Memory B cell (primary cell): Measurements from ENCODE around the gene MRAS.

Source experiments
- ATAC-seq: fragments of 150-1000 bp; cut with Tn5 transposase; 2 replicates; pipeline ENCODE4 v1.10.0; 2021; ENCODE audit warnings: low read depth, mild to moderate bottlenecking, moderate library complexity
- DNase-seq, 2 donors: peaks; one replicate each; pipeline ENCODE4 v3.0.0; 2022; ENCODE audit warnings: low spot score in 2 of 2
- H3K27ac Mint-ChIP-seq: one replicate; pipeline ENCODE4 v1.8.0; 2022; ENCODE audit warnings: mild to moderate bottlenecking, moderate library complexity, mixed read lengths
- H3K27me3 Mint-ChIP-seq: one replicate; pipeline ENCODE4 v1.8.0; 2022; ENCODE audit warnings: mixed read lengths
- H3K36me3 Mint-ChIP-seq: one replicate; pipeline ENCODE4 v1.8.0; 2022; ENCODE audit warnings: mild to moderate bottlenecking, mixed read lengths
- H3K4me1 Mint-ChIP-seq: one replicate; pipeline ENCODE4 v1.8.0; 2022; ENCODE audit warnings: mixed read lengths
- H3K4me3 Mint-ChIP-seq: one replicate; pipeline ENCODE4 v1.8.0; 2022; ENCODE audit warnings: mild to moderate bottlenecking, moderate library complexity, mixed read lengths
- H3K9me3 Mint-ChIP-seq: one replicate; pipeline ENCODE4 v1.8.0; 2022; ENCODE audit warnings: mixed read lengths

The MRAS gene

DNA sequence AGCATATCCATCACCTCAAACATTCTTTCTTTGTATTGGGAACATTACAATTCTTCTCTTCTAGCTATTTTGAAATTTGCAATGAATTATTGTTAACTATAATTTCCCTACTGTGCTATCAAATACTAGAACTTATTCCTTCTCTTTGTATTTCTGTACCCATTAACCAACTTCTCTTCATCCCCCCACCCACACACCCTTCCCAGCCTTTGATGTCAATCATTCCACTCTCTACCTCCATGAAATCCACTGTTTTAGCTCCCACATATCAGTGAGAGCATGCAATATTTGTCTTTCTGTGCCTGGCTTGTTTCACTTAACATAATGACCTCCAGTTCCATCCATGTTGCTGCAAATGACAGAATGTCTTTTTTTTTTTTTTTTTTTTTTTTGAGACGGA, 30.6 kb downstream of the MRAS start:
- peaks cover 2% of the 10 kb centered on the region for H3K9me3 Mint-ChIP-seq
- H3K27me3 Mint-ChIP-seq, result peaks cover 41% of the 10 kb centered on the region
- no peak overlapping the region for H3K4me3 Mint-ChIP-seq
- H3K36me3 Mint-ChIP-seq, result peaks cover 3% of the 10 kb centered on the region
- H3K4me1 Mint-ChIP-seq, result no peaks in the 10 kb centered on the region
- DNase-seq, result no peak
- H3K27ac Mint-ChIP-seq, result no peak overlapping the region
- no peak for ATAC-seq

- H3K36me3 Mint-ChIP-seq, result peaks cover 2% of the 10 kb centered on the region
- H3K27me3 Mint-ChIP-seq, result peaks cover 41% of the 10 kb centered on the region
- H3K9me3 Mint-ChIP-seq, result peaks cover 1% of the 10 kb centered on the region
- no peaks in the 10 kb centered on the region for H3K4me1 Mint-ChIP-seq
- no peak overlapping the region for H3K27ac Mint-ChIP-seq
- no peak overlapping the region for H3K4me3 Mint-ChIP-seq
- DNase-seq (no peak), ATAC-seq (no peak)
Measured at GRCh38 chr3:138381413-138381901, 33.1 kb downstream of the MRAS start.

GRCh38 chr3:138381950-138382715, 33.8 kb downstream of the MRAS start:
- Mint-ChIP-seq H3K36me3 (peaks cover 2% of the 10 kb centered on the region), H3K4me1 (no peaks in the 10 kb centered on the region), H3K9me3 (peaks cover 1% of the 10 kb centered on the region), H3K27ac (no peak overlapping the region), H3K27me3 (peaks cover 35% of the 10 kb centered on the region), H3K4me3 (no peak overlapping the region)
- ATAC-seq (no peak), DNase-seq (no peak)

DNA sequence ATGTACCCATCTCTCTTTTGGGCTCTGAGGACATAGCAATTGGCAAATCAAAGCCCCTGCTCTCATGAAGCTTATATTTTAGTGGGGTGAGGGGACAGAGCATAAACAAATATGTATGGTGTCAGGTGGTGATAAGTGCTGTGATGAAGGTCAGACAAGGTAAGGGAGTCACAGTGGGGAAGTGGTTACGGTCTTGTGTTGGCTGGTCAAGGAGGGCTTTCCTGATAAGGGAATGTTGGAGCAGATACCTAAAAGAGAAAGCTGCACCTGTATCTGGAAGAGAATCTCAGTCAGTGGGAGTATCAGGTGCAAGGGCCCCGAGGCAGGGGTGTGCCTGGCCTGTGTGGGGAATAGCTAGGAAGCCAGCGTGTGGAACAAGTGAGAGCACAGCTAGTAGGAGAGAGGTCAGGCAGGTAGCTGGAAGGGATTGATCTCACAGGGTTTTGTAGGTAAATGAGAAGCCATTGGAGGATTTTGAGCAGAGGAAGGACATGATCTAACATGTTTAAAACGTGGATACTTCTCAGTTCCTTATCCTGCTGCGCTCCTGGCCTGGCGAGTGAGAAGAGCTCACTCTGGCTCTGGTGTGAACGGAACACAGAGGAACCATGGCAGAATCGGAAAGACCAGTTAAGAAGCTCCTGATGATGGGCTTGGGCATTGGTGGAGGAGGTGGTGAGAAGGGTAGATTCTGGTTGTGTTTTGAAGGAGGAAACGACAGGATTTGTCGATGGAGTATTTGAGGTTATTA, 35.5 kb downstream of the MRAS start:
- DNase-seq, result no peak
- Mint-ChIP-seq H3K4me1 (no peaks in the 10 kb centered on the region), H3K27ac (no peak overlapping the region)

GRCh38 chr3:138384531-138384930, 36.2 kb downstream of the MRAS start:
- Mint-ChIP-seq H3K4me3 (no peak overlapping the region), H3K27ac (no peak overlapping the region), H3K36me3 (peaks cover 2% of the 10 kb centered on the region), H3K4me1 (no peaks in the 10 kb centered on the region), H3K9me3 (peaks cover 1% of the 10 kb centered on the region), H3K27me3 (peaks cover 33% of the 10 kb centered on the region)
- DNase-seq, result no peak
- ATAC-seq, result no peak

More for the DNA sequence above, 35.5 kb downstream of the MRAS start:
- peaks cover 1% of the 10 kb centered on the region for H3K9me3 Mint-ChIP-seq
- peaks cover 2% of the 10 kb centered on the region for H3K36me3 Mint-ChIP-seq
- no peak overlapping the region for H3K4me3 Mint-ChIP-seq
- H3K27me3 Mint-ChIP-seq, result peaks cover 33% of the 10 kb centered on the region
- no peak for ATAC-seq

DNA sequence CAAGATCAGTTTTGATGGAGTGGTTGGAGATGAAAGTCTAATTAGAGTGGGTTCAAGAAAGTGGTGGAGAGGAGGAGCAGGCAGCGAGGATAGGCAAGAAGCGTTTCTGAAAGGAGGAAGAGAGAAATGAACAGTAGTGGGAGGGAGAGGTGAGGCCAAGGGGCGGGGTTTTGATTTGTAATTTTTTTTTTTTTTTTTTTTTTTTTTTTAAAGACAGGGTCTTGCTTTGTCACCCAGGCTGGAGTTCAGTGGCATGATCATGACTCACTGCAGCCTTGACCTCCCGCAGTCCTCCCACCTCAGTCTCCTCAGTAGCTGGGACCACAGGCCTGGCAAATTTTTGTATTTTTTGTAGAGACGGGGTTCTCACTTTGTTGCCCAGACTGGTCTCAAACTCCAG, 36.6 kb downstream of the MRAS start:
- ATAC-seq, result no peak
- Mint-ChIP-seq H3K36me3 (peaks cover 2% of the 10 kb centered on the region), H3K4me3 (no peak overlapping the region), H3K27me3 (peaks cover 30% of the 10 kb centered on the region), H3K27ac (no peak overlapping the region), H3K9me3 (peaks cover 1% of the 10 kb centered on the region), H3K4me1 (no peaks in the 10 kb centered on the region)
- DNase-seq, result no peak

DNA sequence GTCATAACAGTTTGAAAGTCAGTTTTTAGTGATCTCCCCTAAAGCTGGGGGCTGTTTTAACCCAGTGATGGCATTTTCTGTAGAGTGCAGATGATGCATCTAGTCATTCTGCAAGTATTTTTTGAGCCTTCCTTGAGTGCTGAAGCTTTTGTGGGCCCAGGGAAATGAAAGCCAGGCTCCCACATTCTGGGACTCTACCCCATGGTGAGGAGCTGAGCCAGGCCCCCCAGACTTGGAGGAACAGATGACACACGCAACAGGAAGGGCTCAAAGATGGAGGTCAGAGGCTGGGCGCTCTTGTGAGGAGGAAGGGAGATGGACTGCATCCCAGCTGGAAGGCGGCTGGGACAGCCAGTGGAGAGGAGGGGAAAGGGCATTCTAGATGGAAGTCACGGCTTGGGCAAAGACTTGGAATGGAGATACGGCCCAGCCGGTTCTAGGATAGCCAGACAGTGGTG, 40.8 kb downstream of the MRAS start:
- no peak for ATAC-seq
- Mint-ChIP-seq H3K4me3 (no peak overlapping the region), H3K27me3 (peaks cover 19% of the 10 kb centered on the region), H3K9me3 (peaks cover 1% of the 10 kb centered on the region), H3K36me3 (peaks cover 2% of the 10 kb centered on the region), H3K27ac (no peak overlapping the region), H3K4me1 (no peaks in the 10 kb centered on the region)
- no peak for DNase-seq

DNA sequence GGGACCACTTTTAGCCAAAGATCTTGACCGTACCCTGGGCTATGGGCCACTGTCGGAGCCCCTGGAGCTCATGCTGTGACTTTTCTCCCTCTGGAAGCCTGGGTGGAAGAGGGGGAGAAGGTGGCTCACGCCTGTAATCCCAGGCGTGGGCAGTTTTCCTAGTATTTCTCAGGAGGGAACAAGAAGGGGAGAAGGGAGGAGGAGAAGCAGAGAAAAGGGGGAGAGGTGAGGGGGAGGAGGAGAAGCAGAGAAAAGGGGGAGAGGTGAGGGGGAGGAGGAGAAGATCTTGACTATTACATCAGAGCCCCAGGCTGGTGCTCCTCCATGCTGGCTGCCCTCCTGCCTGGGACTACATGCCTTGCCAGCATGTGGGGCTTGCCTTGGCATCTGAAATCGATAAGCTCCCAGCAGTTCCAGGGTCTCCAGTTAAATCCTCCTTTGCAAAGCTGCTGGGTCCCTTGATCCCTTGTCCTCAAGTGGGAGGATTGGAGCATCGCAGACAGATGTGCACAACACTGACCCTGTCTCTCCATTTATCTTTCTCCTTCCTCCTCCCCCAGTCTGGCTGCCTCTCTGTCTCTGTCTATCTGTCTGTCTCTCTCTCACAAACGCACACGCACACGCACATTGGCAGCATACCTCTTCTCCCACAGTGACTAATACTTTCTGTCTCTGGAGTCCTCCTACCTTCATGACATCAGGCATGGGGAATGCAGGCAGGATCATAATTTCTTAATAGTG, 41.6 kb downstream of the MRAS start:
- ATAC-seq (no peak), DNase-seq (no peak)
- H3K27ac Mint-ChIP-seq, result no peak overlapping the region
- no peaks in the 10 kb centered on the region for H3K4me1 Mint-ChIP-seq
- peaks cover 11% of the 10 kb centered on the region for H3K27me3 Mint-ChIP-seq
- H3K9me3 Mint-ChIP-seq, result no peaks in the 10 kb centered on the region
- no peaks in the 10 kb centered on the region for H3K36me3 Mint-ChIP-seq
- H3K4me3 Mint-ChIP-seq, result no peak overlapping the region

DNA sequence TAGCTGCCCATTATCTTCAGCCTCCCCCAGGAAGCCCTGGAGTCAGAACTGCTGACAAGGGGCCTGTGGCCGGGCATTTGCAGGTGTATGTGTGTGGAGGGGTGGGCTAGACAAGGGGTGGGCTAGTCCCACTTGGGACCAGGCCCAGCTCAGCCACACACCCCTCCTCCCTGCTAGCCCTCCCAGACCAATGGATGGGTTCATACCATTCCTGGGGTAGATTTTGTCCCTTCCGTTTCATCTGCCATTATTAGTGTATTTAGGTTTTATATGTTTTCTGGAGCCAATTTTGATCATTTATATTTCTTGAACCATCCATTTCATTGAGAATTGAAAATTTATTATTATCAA, 42.2 kb downstream of the MRAS start:
- H3K36me3 Mint-ChIP-seq, result no peaks in the 10 kb centered on the region
- H3K4me3 Mint-ChIP-seq, result no peak overlapping the region
- H3K4me1 Mint-ChIP-seq, result no peaks in the 10 kb centered on the region
- H3K9me3 Mint-ChIP-seq, result no peaks in the 10 kb centered on the region
- DNase-seq (no peak), ATAC-seq (no peak)
- H3K27ac Mint-ChIP-seq, result no peak overlapping the region
- peaks cover 14% of the 10 kb centered on the region for H3K27me3 Mint-ChIP-seq

GRCh38 chr3:138394156-138394555, 45.8 kb downstream of the MRAS start:
- Mint-ChIP-seq H3K9me3 (no peaks in the 10 kb centered on the region), H3K36me3 (no peaks in the 10 kb centered on the region), H3K27me3 (peaks cover 18% of the 10 kb centered on the region), H3K4me1 (no peaks in the 10 kb centered on the region), H3K27ac (no peak overlapping the region), H3K4me3 (no peak overlapping the region)
- ATAC-seq (no peak), DNase-seq (no peak)

DNA sequence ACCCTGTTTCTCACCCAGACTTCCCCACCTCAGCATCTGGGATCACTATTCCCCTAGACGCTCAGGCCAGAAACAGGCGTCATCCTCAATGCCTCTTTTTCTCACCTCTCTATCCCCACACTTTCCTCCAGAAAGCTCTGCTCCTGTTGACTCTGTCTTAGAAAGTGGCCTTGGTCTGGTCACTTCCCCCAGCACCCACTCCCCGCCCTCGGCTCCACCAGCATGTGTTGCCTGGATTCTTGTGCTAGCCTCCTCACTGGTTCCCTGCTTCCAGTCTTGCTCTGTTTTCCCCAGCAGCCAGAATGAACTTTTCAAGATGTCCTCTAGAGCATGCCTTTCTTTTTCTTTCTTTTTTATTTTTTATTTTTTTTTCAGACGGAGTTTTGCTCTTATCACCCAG, 46.3 kb downstream of the MRAS start:
- H3K27me3 Mint-ChIP-seq, result peaks cover 16% of the 10 kb centered on the region
- no peak overlapping the region for H3K4me3 Mint-ChIP-seq
- ATAC-seq, result no peak
- no peaks in the 10 kb centered on the region for H3K4me1 Mint-ChIP-seq
- no peaks in the 10 kb centered on the region for H3K9me3 Mint-ChIP-seq
- no peak overlapping the region for H3K27ac Mint-ChIP-seq
- no peaks in the 10 kb centered on the region for H3K36me3 Mint-ChIP-seq
- DNase-seq, result no peak

GRCh38 chr3:138395865-138396751, 47.7 kb downstream of the MRAS start:
- Mint-ChIP-seq H3K36me3 (no peaks in the 10 kb centered on the region), H3K9me3 (no peaks in the 10 kb centered on the region), H3K4me1 (no peaks in the 10 kb centered on the region), H3K4me3 (no peak overlapping the region), H3K27me3 (peaks cover 15% of the 10 kb centered on the region), H3K27ac (no peak overlapping the region)
- no peak for DNase-seq
- no peak for ATAC-seq

DNA sequence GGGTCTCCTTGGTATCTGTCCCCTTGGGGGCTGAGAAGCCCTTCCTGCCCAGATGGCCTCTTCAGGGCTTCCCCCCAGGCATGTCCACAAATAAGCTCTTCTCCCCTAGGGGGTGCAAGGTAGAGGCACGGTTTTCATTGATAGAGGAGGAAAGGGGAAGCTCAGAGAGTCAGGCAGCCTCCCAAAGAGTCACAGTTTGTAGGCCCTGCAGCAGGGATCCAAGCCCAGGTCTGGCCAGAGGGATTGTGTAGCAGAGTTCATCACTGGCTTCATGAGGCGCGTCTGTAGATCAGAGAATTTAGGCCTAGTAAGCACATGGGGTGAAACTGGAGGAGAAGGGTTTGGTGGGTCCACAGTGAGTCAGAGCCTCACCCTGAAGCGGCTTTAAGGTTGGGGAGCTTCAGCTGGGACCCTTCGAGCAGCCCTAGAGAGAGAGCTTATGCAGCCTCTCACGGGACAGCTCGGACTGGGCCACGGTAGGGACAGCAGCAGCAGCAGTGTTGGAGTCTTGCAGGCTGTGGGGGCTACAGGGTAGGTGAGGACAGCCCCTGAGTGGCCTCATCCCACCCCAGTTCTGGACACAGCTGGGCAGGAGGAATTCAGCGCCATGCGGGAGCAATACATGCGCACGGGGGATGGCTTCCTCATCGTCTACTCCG, 48.5 kb downstream of the MRAS start:
- no peaks in the 10 kb centered on the region for H3K9me3 Mint-ChIP-seq
- H3K4me3 Mint-ChIP-seq, result no peak overlapping the region
- ATAC-seq (no peak), DNase-seq (no peak)
- peaks cover 15% of the 10 kb centered on the region for H3K27me3 Mint-ChIP-seq
- no peaks in the 10 kb centered on the region for H3K4me1 Mint-ChIP-seq
- H3K36me3 Mint-ChIP-seq, result no peaks in the 10 kb centered on the region
- H3K27ac Mint-ChIP-seq, result no peak overlapping the region
